SK-N-DZ (cell line): ENCODE data around the gene TBX10.
"Not testable (repeated sequence)": the region's sequence is repeated elsewhere in the genome, so short reads cannot be mapped to it uniquely, and the experiment has no call there.

Source experiments
- DNase-seq: peaks from one replicate; pipeline ENCODE4 v3.0.0-alpha.2; 2015; ENCODE audit warnings: low spot score

The TBX10 gene

DNA sequence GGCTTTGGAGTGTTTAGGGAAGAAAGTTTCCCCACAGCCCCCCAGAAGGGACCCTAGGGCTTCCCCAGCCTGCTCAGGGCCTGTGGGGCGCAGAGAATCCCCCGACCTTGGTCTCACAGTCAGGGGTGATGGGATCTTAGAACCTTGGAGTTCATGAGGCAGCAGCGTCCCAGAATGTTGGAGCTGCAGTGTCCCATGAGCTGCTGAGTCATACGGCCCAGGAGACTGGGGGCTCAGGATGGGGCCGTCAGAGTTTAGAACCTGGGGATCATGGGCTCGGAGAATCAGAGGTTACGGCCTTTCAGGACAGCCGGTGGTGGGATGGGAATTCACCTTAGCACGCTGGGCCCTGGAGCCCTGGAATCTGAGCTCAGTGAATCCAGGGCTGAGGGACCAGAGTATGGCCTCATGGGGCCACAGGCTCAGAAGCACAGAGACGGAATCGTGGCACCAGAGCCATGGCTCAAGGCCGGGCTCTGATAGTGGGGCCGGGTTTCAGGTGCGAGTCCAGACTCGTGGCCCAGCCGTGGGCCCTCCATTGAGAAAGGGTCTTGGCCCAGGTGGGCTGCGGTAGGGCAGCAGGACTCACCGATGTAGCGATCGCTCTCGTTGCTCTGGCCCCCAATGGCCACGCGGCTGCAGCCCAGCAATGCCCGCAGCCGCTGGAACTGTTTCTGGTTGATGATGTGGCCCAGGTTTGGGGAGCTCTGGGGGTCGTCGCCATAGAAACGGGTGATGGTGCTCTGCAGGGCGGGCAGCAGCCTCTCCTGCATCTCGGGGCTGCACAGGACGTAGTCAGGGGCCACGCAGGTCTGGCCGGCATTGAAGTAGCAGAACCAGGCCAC lies 25.4 kb upstream of the TBX10 start:
- DNase-seq, result no peak

DNA sequence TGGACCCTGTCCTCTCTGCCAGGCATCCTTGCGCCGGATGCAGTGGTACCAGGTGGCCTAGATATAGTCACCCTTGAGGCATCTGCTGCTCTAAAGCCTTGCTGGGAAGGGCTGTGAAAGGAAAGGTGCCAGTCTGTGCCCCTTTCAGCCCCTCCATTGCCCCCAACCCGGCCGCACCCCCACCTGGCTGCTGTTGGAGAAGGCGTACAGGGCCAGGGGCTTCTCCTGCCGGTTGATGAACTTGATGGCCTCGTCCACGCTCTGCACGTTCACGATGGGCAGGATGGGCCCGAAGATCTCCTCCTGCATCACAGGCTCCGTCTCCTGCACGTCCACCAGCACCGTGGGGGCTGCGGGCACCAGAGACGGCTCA lies 24.6 kb upstream of the TBX10 start:
- no peak for DNase-seq

DNA sequence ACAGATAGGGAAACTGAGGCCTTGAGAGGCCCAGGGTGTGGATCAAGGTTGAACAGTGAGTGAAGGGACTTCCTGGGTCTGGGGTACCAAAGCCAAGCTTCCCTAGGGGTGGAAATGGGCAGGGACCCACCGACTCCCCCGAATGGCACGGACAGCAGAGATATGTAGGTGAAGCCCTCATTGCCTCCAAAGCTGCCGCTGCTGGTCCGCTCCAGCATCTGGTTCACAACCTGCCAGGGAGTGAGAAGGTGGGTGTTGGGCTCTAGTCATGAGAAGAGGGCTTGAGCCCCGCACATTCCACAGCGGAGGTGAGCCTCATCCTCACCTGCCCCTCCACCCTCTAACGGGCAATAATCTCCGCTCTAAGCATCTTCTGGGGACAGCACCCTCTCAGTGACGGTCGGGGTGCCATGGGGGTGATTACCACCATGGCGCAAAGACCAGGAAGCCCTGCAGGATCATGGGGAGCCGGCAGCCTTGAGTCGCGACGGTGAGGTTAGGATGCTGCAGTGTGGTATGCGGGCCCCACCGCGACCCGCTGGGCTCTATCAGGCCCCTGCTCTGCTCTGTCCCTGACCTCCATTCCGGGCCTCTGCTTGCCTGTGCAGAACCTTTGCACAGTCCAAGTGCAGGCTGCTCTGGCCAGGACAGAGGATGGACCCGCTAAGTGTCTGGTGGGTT lies 24.1 kb upstream of the TBX10 start:
- DNase-seq, result no peak

DNA sequence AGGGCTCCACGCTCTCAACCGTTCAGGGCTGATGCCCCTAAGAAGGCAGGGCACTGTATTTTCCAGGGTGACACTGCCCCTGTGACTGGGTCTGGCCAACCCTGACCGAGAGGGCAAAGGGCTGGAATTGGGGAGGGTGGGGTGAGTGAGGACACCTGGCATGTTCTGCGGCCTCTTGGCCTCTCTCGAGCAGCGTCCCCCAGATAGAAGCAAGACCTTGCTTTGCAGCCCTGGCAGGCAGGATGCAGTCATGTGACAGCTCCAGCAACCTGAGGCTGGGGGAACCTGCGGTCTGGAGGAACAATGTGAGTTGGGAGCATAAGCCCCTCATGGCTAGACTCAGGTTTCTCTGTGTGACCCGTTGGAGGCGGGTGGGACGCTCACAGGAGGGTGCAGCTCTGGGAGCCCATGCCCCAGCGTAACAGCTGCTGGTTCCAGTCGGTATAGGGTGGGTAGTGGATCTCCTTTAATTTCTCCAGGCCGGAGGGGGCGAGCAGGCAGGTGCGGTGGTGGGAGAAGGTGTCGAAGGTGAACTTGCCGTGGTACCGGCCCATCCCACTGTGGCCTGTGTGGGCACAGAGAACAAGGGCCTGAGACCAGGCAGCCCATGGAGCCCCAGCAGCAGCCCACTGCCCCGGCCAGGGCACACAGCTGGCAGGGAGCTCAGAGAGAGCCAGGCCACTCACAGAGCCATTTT lies 23.4 kb upstream of the TBX10 start:
- DNase-seq, result no peak

DNA sequence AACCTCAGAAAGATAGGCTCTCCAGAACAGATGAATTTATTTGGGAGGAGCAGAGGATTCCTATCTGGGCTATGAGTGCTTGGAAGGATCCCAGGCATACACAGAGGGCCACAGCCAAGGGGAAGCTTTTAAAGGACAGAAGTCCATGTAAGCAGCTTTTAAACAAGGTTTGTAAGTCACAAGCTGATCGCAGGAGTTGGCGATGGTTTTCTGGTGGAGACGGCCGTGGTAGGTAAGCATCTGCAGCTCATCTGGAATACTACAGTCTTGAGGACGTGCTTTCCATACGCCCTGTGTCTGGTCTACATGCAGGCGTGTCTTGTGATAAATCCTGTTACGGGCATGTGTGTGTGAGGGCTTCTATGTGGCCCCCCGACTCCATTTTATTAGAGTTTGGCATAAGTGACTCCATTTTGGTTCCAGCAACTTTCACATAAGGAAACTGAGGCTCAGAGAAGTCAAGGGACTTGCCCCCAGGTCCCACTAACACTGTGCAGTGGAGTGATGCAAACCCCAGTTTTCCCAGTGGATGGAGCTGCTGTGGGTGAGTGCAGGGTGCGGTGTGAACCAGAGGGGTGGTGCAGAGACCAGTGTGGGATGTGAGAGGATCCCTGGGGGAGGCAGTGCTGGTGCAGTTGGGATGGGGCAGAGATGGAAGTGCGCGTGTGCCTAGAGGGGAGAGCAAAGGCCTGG lies 22.7 kb upstream of the TBX10 start:
- DNase-seq, result no peak

DNA sequence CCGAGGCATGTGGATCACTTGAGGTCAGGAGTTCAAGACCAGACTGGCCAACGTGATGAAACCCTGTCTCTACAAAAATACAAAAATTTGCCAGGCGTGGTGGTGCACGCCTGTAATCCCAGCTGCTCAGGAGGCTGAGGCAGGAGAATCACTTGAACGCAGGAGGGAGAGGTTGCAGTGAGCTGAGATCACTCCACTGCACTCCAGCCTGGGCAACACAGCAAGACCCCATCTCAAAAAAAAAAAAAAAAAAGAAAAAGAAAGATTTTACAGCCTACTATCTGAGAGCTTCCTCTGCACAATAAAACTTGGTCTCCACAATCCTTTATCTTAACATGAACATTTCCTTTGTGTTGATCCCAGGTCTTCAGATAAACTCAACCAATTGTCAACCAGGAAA lies 21.2 kb upstream of the TBX10 start:
- not testable (repeated sequence) for DNase-seq

DNA sequence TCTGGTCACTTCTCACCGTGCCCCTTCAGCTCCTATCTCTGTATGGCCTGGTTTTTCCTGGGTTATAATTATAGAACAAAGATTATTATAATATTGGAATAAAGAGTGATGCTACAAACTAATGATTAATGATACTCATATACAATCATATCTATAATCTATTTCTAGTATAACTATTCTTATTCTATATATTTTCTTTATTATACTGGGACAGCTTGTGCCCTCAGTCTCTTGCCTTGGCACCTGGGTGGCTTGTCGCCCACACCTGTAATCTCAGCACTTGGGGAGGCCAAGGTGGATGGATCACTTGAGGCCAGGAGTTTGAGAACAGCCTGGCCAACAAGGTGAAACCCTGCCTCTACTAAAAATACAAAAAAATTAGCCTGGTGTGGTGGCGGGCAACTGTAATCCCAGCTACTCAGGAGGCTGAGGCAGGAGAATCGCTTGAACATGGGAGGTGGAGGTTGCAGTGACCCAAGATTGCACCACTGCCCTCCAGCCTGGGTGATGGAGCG lies 20.1 kb upstream of the TBX10 start:
- not testable (repeated sequence) for DNase-seq

DNA sequence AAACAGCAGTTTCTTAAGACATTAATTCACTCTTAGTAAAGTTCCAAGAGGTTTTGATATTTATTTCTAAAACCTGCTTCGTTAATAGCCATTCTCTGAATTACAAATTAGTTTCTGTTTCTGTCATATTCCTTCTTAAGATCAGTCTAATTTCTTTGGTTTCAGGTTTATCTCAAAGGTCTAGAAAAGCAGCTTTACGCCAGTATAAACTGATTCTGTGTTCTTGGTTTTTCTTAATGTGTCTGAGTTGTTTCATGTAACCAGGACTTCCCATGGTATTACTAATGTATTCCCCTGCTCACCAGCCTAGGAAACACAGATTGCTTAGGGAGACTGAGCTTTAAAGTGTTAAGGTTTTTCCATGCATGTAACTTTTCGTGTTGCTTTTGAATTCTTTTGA lies 17.7 kb upstream of the TBX10 start:
- DNase-seq, result no peak

DNA sequence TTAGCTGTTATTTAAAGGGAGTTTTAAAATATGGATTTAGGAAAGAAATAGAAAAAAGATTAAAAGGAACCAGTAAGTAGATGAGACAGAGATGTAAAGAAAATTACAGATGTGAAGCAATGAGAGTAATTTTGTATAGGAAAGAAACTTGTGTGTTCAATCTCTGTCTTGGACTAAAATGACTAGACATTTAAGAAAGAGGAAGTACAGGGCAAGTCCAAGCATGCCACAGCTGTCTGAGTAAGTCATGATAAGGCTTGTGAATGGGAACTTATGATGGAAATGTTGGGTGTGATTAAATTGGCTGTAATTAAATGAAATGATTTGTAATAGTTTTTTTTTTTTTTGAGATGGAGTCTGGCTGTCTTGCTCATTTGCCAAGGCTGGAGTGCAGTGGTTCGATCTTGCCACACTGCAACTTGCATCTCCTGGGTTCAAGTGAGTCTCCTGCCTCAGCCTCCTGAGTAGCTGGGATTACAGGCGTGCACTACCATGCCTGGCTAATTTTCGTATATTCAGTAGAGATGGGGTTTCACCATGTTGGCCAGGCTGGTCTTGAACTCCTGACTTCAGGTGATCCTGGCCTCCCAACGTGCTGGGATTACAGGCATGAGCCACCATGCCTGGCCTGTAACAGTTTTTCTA lies 16.8 kb upstream of the TBX10 start:
- DNase-seq, result no peak

DNA sequence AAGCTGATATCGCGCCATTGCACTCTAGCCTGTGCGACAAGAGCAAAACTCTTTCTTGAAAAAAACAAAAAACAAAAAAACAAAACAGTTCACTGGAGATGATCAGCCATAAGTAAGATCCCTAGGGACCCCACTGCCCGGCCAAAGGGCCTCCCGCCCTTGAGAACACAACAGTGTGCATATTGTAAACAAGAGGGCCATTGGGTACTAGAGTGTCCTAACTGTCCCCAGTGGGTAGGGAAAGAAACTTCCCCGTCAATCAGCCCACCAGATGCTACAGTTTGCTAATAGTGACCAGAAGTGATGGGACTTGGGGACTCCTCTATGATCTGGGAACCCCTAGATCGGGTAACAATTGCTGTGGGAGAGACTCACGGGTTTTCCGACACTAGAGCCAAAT lies 14.7 kb upstream of the TBX10 start:
- no peak for DNase-seq

DNA sequence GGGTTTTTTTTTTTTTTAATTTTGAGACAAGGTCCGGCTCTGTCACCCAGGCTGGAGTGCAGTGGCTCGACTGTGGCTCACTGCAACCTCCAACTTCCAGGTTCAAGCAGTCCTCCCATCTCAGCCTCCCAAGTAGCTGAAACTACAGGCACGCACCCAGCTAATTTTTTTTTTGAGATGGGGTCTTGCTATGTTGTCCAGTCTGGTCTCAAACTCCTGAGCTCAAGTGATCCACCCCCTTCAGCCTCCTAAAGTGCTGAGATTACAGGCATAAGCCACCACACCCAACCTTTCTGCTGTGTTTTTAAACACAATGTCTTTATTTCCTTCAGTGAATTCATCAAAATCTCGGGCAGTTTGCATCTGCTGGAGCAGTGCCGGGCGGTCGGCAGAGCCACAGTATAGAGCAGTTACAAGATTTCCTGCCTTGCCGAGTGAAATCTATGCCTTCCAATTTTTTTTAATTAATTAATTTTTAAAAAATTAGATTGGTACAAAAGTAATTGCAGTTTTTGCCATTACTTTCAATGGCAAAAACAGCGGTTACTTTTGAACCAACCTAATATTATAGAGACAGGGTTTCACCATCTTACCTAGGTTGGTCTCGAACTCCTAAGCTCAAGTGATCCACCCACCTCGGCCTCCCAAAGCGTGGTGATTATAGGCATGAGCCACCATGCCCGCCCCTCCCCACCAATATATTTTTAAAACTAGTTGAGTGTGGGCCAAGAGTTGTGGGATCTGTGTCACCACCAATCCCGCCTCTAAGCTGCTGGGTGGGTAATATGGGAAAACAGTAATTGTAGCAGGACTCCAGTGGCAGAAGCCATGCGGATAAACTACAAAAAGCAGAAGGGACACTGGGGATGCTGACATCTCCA lies 13.6 kb upstream of the TBX10 start:
- no peak for DNase-seq

DNA sequence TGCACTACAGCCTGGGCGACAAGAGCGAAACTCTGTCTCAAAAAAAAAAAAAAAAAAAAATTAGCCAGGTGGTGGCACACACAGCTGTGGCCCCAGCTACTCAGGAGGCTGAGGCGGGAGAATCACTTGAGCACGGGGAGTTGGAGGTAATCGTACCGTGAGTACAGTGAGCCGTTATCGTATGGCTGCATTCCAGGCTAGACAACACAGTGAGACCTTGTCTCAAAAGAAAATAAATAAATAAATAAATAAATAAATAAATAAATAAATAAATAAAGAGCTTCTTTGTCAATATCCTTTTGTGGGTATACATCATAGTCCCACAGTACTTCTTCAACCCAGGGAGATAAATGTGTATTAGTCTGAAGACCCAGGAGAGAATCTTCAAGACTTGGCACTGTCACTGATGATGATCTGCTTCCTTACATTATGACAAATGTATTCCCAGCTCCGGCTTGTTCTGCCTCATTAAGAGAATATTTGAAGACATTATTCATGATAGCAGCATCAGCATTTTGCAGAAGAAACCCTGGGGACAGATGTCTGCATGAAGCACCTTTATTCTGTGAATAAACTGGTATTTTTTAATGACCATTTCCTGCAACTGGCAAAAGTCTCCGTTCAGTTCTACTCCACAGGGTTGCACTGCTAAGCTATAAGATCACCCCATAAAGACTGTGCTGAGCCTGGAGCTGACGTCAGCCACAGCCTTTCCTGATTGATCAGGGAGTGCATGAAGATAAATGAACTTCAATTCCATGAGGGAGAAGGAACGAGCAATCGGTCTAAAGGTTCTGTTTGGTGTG lies 12.6 kb upstream of the TBX10 start:
- no peak for DNase-seq

DNA sequence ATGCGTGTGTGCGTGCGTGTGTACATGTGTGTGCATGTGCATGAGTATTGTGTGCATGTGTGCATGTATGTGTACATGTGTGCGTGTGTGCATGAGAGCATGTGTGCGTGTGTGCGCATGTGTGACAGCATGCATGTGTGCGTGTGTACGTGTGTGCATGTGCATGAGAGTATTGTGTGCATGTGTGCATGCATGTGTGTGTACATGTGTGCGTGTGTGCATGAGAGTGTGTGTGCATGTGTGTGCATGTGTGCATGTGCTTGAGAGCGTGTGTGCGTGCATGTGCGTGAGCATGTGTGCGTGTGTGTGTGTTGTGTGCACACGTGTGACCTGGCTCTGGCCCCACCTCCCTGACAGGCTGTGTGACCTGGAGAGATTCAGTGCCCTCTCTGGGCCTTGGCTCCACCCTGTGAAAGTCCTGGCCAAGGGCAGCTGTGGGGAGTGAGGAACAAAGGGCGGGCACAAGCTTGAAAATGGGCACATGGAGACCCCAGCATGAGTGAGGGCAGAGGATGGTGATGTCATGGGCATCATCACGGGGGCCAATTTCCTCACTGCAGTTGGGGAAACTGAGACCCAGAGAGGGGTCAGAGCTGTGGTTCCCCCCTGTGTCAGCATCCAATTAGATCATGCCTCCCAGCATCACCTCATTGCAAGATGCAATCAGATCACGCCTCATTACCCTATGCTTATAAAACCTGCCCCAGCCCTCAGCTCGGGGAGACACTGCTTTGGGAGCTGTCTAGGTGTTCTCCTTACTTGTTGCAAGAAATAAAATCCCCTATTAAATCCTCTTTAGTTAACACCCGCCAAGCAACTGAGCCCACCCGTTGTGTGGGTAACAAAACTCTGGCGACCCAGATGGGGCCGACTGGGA lies 10.3 kb upstream of the TBX10 start:
- no peak for DNase-seq

DNA sequence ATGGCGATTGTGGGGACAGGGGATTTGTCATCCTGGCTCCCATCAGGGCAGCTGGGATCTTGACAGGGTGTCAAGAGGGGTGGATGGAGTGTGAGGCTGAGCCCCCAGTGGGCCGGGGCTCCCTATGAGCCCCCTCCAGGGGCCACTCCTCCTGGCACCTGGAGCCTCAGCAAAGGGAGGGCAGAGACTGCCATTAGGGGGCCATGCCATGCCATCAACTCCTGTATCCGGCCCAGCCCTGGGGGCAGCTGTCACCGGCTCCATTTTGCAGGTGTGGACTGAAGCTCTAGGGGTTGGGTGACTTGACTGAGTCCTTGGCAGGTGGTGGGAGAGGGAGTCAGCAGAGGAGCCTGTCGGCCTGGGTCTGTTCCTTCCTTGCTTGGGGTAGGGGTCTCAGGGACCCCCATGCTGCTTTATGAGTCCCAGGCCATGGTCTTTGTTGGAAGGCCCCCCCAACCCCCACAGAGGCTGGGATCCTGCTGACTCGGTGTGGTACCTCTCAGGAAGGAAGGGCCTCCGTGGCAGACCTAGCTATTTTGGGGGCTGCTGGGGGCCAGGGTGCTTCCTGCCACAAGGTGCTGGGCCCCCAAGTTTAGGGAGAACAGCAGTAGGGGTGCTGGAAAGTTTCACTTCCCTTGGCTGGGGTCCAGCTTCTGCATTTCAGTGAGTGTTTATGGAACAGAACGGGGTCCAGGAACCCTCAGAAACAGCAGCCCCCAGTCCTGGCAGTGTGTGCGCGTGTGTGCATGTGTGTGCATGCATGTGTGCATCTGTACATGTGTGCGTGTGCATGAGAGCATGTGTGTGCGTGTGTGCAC lies 9.4 kb upstream of the TBX10 start:
- DNase-seq, result no peak

DNA sequence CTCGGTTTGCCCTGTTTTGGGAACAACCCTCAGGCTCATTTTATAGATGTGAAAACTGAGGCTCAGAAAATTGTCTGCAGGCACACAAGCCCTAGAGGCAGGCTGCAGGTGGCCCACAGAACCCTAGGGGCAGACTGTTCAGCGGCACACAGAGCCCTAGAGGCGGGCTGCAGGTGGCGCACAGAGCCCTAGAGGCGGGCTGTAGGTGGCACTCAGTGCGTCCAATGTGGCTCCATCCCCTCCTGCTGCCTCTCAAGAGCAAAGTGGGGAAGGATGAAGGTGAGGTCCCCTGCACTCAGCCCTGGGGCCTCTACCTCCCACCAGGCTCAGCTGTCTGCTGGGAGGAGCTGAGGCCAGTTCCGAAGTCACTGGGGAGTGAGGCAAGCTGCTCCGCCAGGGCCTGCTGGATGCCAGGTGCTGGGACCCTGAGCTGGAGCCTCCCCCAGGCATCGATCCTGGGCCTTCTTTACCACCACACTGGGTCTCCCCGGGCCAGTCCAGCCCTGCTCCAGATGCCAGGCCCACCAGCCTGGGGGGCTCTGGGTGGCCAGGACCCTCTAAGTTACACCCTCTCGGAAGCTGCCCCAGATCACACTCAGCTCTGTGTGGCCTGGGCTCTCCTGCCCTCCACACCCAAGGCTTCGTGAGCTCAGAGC lies 8.7 kb upstream of the TBX10 start:
- DNase-seq, result peak; percentile 41

DNA sequence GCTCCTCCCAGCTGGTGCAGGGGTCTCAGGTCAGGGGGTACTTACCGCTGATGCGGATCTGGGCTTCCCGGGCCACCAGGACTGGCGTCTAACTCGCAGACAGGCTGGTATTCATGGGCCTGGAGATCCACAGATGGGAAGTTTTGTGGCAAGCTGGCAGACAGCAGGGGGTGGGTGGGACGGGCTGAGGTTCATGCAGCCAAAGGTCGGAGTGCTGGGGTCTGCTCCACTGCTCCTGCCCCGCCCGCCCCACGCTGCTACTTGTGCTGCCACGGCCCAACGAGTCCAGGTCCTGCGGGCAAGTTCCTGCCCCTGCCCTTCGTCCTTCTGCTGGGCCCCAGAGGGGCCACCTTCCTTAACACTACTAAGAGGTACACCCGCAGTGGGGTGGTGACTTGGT lies 7.9 kb upstream of the TBX10 start:
- DNase-seq, result no peak
